Suprapubic skin (tissue), 4 donors: ENCODE data around the gene FAM98B. TPM values are rescaled to one million over a fixed set of nuclear protein-coding genes. Genes with fewer than 3 reads are reported as not detected.

Source experiments
- DNase-seq, 2 donors: peaks; one replicate each; pipeline ENCODE4 v3.0.0-alpha.2; 2019; ENCODE audit warnings: low spot score in 2 of 2
- H3K27ac ChIP-seq: fragments of 200-600 bp; sonication (generic); one replicate; pipeline ENCODE4 v1.5.1; 2019
- H3K27me3 ChIP-seq: fragments of 200-600 bp; sonication (generic); one replicate; pipeline ENCODE4 v1.5.1; 2019
- H3K36me3 ChIP-seq: fragments of 200-600 bp; sonication (generic); one replicate; pipeline ENCODE4 v1.5.1; 2019
- H3K4me1 ChIP-seq: fragments of 200-600 bp; sonication (generic); one replicate; pipeline ENCODE4 v1.5.1; 2019
- H3K4me3 ChIP-seq: fragments of 200-600 bp; sonication (generic); one replicate; pipeline ENCODE4 v1.5.1; 2019; ENCODE audit warnings: mild to moderate bottlenecking
- H3K9me3 ChIP-seq: fragments of 200-600 bp; sonication (generic); one replicate; pipeline ENCODE4 v1.5.1; 2019
- CTCF ChIP-seq, 2 donors: fragments of 200-600 bp in 1 of 2; fragments of 450-650 bp in 1 of 2; sonication (generic) in 1 of 2; IDR thresholded peaks; one replicate each; pipeline ENCODE4 v1.5.1; 2016 to 2019; ENCODE audit warnings: antibody characterized with exemption in 2 of 2, mild to moderate bottlenecking in 1 of 2, moderate library complexity in 1 of 2
- EP300 ChIP-seq: sonication (generic); formaldehyde crosslinking; IDR thresholded peaks from one replicate; pipeline ENCODE4 v1.6.1; 2017; ENCODE audit warnings: antibody characterized with exemption
- POLR2A ChIP-seq, 2 donors: fragments of 450-650 bp; IDR thresholded peaks; one replicate each; pipeline ENCODE4 v1.6.1; 2017; ENCODE audit warnings: antibody characterized with exemption in 2 of 2, mild to moderate bottlenecking in 2 of 2, moderate library complexity in 2 of 2
- POLR2AphosphoS5 ChIP-seq, 3 donors: sonication (generic); formaldehyde crosslinking; IDR thresholded peaks; one replicate each; pipeline ENCODE4 v1.6.1; 2017; ENCODE audit warnings: antibody characterized with exemption in 3 of 3
- WGBS: methylation state at CpG from one replicate; pipeline ENCODE4 v1.1.5; 2018; 5-methylcytosine and 5-hydroxymethylcytosine counted together
- total RNA-seq, 4 donors: library from RNA; depleted of rRNA; stranded (reverse); fragments of >200 nt; gene quantifications; one replicate each; pipeline ENCODE4 v1.1.0, GENCODE V29; 2016

FAM98B gene
- total RNA-seq, 4 donors from 2014 or later, result 9.4 to 48.3 (median 14.7) TPM

- H3K4me1 ChIP-seq, result no peaks in the 10 kb centered on the region
- 57% methylated on average over 4 of the region's 4 CpGs for WGBS
- no peak overlapping the region for H3K27ac ChIP-seq
- H3K36me3 ChIP-seq, result peaks cover 50% of the 10 kb centered on the region
- H3K9me3 ChIP-seq, result no peaks in the 10 kb centered on the region
- H3K4me3 ChIP-seq, result no peak overlapping the region
- DNase-seq, result no peak
- peak; percentile 44 to 52 for TF ChIP-seq CTCF (IDR thresholded peaks at IDR 0.05)
- TF ChIP-seq POLR2AphosphoS5 (IDR thresholded peaks at IDR 0.05), result no peak
- H3K27me3 ChIP-seq, result no peaks in the 10 kb centered on the region
Measured at GRCh38 chr15:38474155-38474757, 20.3 kb downstream of the FAM98B start.

- Histone ChIP-seq H3K27ac (no peak overlapping the region), H3K9me3 (no peaks in the 10 kb centered on the region), H3K27me3 (no peaks in the 10 kb centered on the region), H3K4me3 (no peak overlapping the region), H3K36me3 (peaks cover 50% of the 10 kb centered on the region), H3K4me1 (no peaks in the 10 kb centered on the region)
- no peak for DNase-seq
- 95% methylated on average over 2 of the region's 2 CpGs for WGBS
- TF ChIP-seq EP300, result no peak
- no peak for TF ChIP-seq POLR2A (IDR thresholded peaks at IDR 0.05)
- TF ChIP-seq POLR2AphosphoS5 (IDR thresholded peaks at IDR 0.05), result no peak
- no peak for TF ChIP-seq CTCF (IDR thresholded peaks at IDR 0.05)
Measured at GRCh38 chr15:38475361-38475760, 21.4 kb downstream of the FAM98B start.

- DNase-seq, result no peak
- no peak overlapping the region for H3K27ac ChIP-seq
- no peaks in the 10 kb centered on the region for H3K4me1 ChIP-seq
- TF ChIP-seq POLR2AphosphoS5 (IDR thresholded peaks at IDR 0.05) (no peak), CTCF (IDR thresholded peaks at IDR 0.05) (no peak), POLR2A (IDR thresholded peaks at IDR 0.05) (no peak), EP300 (no peak)
- H3K9me3 ChIP-seq, result no peaks in the 10 kb centered on the region
- H3K36me3 ChIP-seq, result peaks cover 49% of the 10 kb centered on the region
- WGBS, result 93% methylated on average over 1 of the region's 1 CpG
- no peaks in the 10 kb centered on the region for H3K27me3 ChIP-seq
- no peak overlapping the region for H3K4me3 ChIP-seq
Measured at GRCh38 chr15:38476120-38476519, 22.2 kb downstream of the FAM98B start.

GRCh38 chr15:38477637-38478036 is 23.7 kb downstream of the FAM98B start:
- Histone ChIP-seq H3K4me3 (no peak overlapping the region), H3K9me3 (no peaks in the 10 kb centered on the region), H3K36me3 (peaks cover 52% of the 10 kb centered on the region), H3K27me3 (no peaks in the 10 kb centered on the region), H3K4me1 (no peaks in the 10 kb centered on the region), H3K27ac (no peak overlapping the region)
- 74% methylated on average over 4 of the region's 4 CpGs for WGBS
- DNase-seq, result no peak
- TF ChIP-seq CTCF (IDR thresholded peaks at IDR 0.05), result no peak
- no peak for TF ChIP-seq POLR2A (IDR thresholded peaks at IDR 0.05)
- no peak for TF ChIP-seq EP300
- TF ChIP-seq POLR2AphosphoS5 (IDR thresholded peaks at IDR 0.05), result no peak

GRCh38 chr15:38479266-38479665 is 25.3 kb downstream of the FAM98B start:
- no peaks in the 10 kb centered on the region for H3K27me3 ChIP-seq
- no peak overlapping the region for H3K27ac ChIP-seq
- no peak overlapping the region for H3K4me3 ChIP-seq
- H3K4me1 ChIP-seq, result no peaks in the 10 kb centered on the region
- no peak for DNase-seq
- peaks cover 47% of the 10 kb centered on the region for H3K36me3 ChIP-seq
- no peaks in the 10 kb centered on the region for H3K9me3 ChIP-seq
- no peak for TF ChIP-seq POLR2A (IDR thresholded peaks at IDR 0.05)
- TF ChIP-seq POLR2AphosphoS5 (IDR thresholded peaks at IDR 0.05), result no peak
- TF ChIP-seq CTCF (IDR thresholded peaks at IDR 0.05), result no peak
- TF ChIP-seq EP300, result no peak
